Measurements from ENCODE around the gene DOCK9. TPM values are rescaled to one million over a fixed set of nuclear protein-coding genes. Genes with fewer than 3 reads are reported as not detected.

DOCK9 gene
- total RNA-seq, 1 donor from 2014 or later: 311 TPM

GRCh38 chr13:98998831-98999638 lies 21.2 kb upstream of the DOCK9 start:
- DNase-seq (ENCODE audit: low read depth, low spot score): no peak

- no peak for DNase-seq (ENCODE audit: low read depth, low spot score)
These were observed 20.1 kb upstream of the DOCK9 start for GRCh38 chr13:98997738-98998641.

- no peak for DNase-seq (ENCODE audit: low read depth, low spot score)
These were observed 19.3 kb upstream of the DOCK9 start for GRCh38 chr13:98997011-98997730.

- no peak for DNase-seq (ENCODE audit: low read depth, low spot score)
These were observed 18.2 kb upstream of the DOCK9 start for GRCh38 chr13:98996046-98996445.

- DNase-seq (ENCODE audit: low read depth, low spot score): no peak
These were observed 17.0 kb upstream of the DOCK9 start for GRCh38 chr13:98994896-98995295.

- no peak for DNase-seq (ENCODE audit: low read depth, low spot score)
These were observed 16.2 kb upstream of the DOCK9 start for GRCh38 chr13:98994080-98994479.

- DNase-seq (ENCODE audit: low read depth, low spot score): no peak
These were observed 14.5 kb upstream of the DOCK9 start for GRCh38 chr13:98992355-98992754.

- no peak for DNase-seq (ENCODE audit: low read depth, low spot score)
These were observed 12.8 kb upstream of the DOCK9 start for GRCh38 chr13:98990701-98991100.

GRCh38 chr13:98989469-98990235 lies 11.8 kb upstream of the DOCK9 start:
- no peak for DNase-seq (ENCODE audit: low read depth, low spot score)

- no peak for DNase-seq (ENCODE audit: low read depth, low spot score)
These were observed 10.9 kb upstream of the DOCK9 start for GRCh38 chr13:98988780-98989179.

GRCh38 chr13:98988277-98988676 lies 10.4 kb upstream of the DOCK9 start:
- DNase-seq (ENCODE audit: low read depth, low spot score): no peak

- DNase-seq (ENCODE audit: low read depth, low spot score): no peak
These were observed 9.4 kb upstream of the DOCK9 start for GRCh38 chr13:98987275-98987674.

- no peak for DNase-seq (ENCODE audit: low read depth, low spot score)
These were observed 8.5 kb upstream of the DOCK9 start for GRCh38 chr13:98986226-98986846.

- DNase-seq (ENCODE audit: low read depth, low spot score): no peak
These were observed 7.7 kb upstream of the DOCK9 start for GRCh38 chr13:98985591-98985990.

GRCh38 chr13:98984983-98985382 lies 7.1 kb upstream of the DOCK9 start:
- no peak for DNase-seq (ENCODE audit: low read depth, low spot score)

GRCh38 chr13:98984118-98984517 lies 6.3 kb upstream of the DOCK9 start:
- DNase-seq (ENCODE audit: low read depth, low spot score): no peak

- DNase-seq (ENCODE audit: low read depth, low spot score): no peak
These were observed 5.3 kb upstream of the DOCK9 start for GRCh38 chr13:98983182-98983581.

GRCh38 chr13:98981369-98982080 lies 3.7 kb upstream of the DOCK9 start:
- DNase-seq (ENCODE audit: low read depth, low spot score): no peak

- no peak for DNase-seq (ENCODE audit: low read depth, low spot score)
These were observed 1.3 kb upstream of the DOCK9 start for GRCh38 chr13:98979012-98979660.

Data from pulmonary artery endothelial cell (primary cell).